H1 (cell line): ENCODE data around the gene KIF26B. TPM values are rescaled to one million over a fixed set of nuclear protein-coding genes. Genes with fewer than 3 reads are reported as not detected.

Source experiments
- CBX8 ChIP-seq: fragments of 300-800, 300-1000 bp; sonication (generic); IDR thresholded peaks from 2 replicates; pipeline ENCODE4 v1.7.1; 2016; ENCODE audit warnings: low read depth, low read length, borderline replicate concordance
- CEBPB ChIP-seq: IDR thresholded peaks from 2 replicates; pipeline ENCODE4 v1.6.1; 2012; ENCODE audit warnings: low read depth, low read length
- CHD7 ChIP-seq: fragments of 300-600 bp; sonication (generic); IDR thresholded peaks from 2 replicates; pipeline ENCODE4 v1.7.1; 2012; ENCODE audit warnings: low read length, moderate library complexity, mild to moderate bottlenecking, inconsistent platforms; ENCODE audit not compliant: insufficient replicate concordance
- EP300 ChIP-seq, 2 experiments: IDR thresholded peaks; 1 replicate in 1 of 2; 2 replicates in 1 of 2; pipeline ENCODE4 v1.6.1; 2011 to 2012; ENCODE audit warnings: low read depth in 2 of 2, low read length in 2 of 2, mild to moderate bottlenecking in 2 of 2, borderline replicate concordance in 1 of 2, inconsistent platforms in 1 of 2, moderate library complexity in 1 of 2
- FOSL1 ChIP-seq: IDR thresholded peaks from 2 replicates; pipeline ENCODE4 v1.6.1; 2011; ENCODE audit warnings: mild to moderate bottlenecking, low read depth, low read length, moderate library complexity; ENCODE audit not compliant: insufficient read depth
- GABPA ChIP-seq: IDR thresholded peaks from 2 replicates; pipeline ENCODE4 v1.6.1; 2011; ENCODE audit warnings: mild to moderate bottlenecking, low read length, moderate library complexity, borderline replicate concordance; ENCODE audit not compliant: insufficient read depth
- POLR2AphosphoS5 ChIP-seq: IDR thresholded peaks from 2 replicates; pipeline ENCODE4 v1.6.1; 2011; ENCODE audit warnings: low read depth, low read length
- SRF ChIP-seq: IDR thresholded peaks from 2 replicates; pipeline ENCODE4 v1.6.1; 2011; ENCODE audit warnings: mild to moderate bottlenecking, low read depth, low read length, moderate library complexity
- TEAD4 ChIP-seq: IDR thresholded peaks from 2 replicates; pipeline ENCODE4 v1.6.1; 2012; ENCODE audit warnings: low read depth, low read length, inconsistent platforms, mixed read lengths
- polyA plus RNA-seq, 7 experiments: library from polyadenylated mRNA; depleted of rRNA in 3 of 7; stranded (reverse) in 5 of 7; unstranded in 2 of 7; fragments of >200 nt in 5 of 7; fragments of 200-250 nt in 2 of 7; gene quantifications; 1 replicate in 5 of 7; 2 replicates in 1 of 7; 4 replicates in 1 of 7; pipeline versions ENCODE4 v1.2.1 to v1.2.3, GENCODE V29; 2011 to 2013; ENCODE audit warnings: missing spikeins in 2 of 7, mixed read lengths in 2 of 7
- total RNA-seq: library from RNA; stranded (reverse); fragmentation: NEBNext Ultra II Directional; extraction: Animal tissue kit (Norgen Biotek cat#: 25700); gene quantifications from 2 replicates; pipeline ENCODE4 v1.2.1, GENCODE V29; 2021

KIF26B gene
- total and polyA plus RNA-seq, 2 of the 8 experiments (the other 6 are each of a cell fraction or from before 2014, with no cell fraction given), result 0.06 to 0.28 TPM

GRCh38 chr1:245105815-245106410 lies 48.9 kb upstream of the KIF26B start (continued):
- TF ChIP-seq EP300 (IDR thresholded peaks at IDR 0.05; ENCODE audit: borderline replicate concordance in 1 of 2, low read depth in 2 of 2, low read length in 2 of 2) (no peak), CHD7 (no peak), TEAD4 (no peak), GABPA (no peak), CBX8 (no peak), FOSL1 (no peak), POLR2AphosphoS5 (no peak), SRF (no peak), CEBPB (no peak)
